Kidney (tissue), 14 donors: ENCODE results near the gene HPSE2. TPM values are rescaled to one million over a fixed set of nuclear protein-coding genes. Genes with fewer than 3 reads are reported as not detected.
A peak's percentile ranks its signal among the peaks of the same experiment; 100 is the strongest.

Source experiments
- DNase-seq, 5 donors: peaks; one replicate each; pipeline ENCODE4 v3.0.0-alpha.2; 2013 to 2020
- FAIRE-seq: peaks from 2 replicates; lab custom pipeline; 2012; peaks lifted over from hg19 to GRCh38; lab: Jason Lieb, UNC
- H3K27ac ChIP-seq, 2 donors: one replicate each; pipeline ENCODE4 v1.7.0; 2013; ENCODE audit warnings: low read depth in 2 of 2, low read length in 2 of 2, inconsistent platforms in 1 of 2
- H3K27me3 ChIP-seq: one replicate; pipeline ENCODE4 v1.7.1; 2013; ENCODE audit warnings: low read length, inconsistent platforms; ENCODE audit not compliant: control insufficient read depth, insufficient read depth
- H3K36me3 ChIP-seq, 3 donors: one replicate each; pipeline versions ENCODE4 v1.7.0 to v1.7.1; 2013; ENCODE audit warnings: low read length in 3 of 3, control low read depth in 1 of 3, inconsistent platforms in 1 of 3; ENCODE audit not compliant: insufficient read depth in 3 of 3, control insufficient read depth in 2 of 3
- H3K4me1 ChIP-seq, 3 donors: one replicate each; pipeline versions ENCODE4 v1.7.0 to v1.7.1; 2013; ENCODE audit warnings: low read length in 3 of 3, inconsistent platforms in 1 of 3, low read depth in 1 of 3; ENCODE audit not compliant: control insufficient read depth in 2 of 3, insufficient read depth in 2 of 3
- H3K4me3 ChIP-seq, 3 donors: one replicate each; pipeline versions ENCODE4 v1.7.0 to v1.8.1; 2013; ENCODE audit warnings: low read length in 3 of 3, control low read depth in 1 of 3, inconsistent platforms in 1 of 3
- H3K9ac ChIP-seq, 3 donors: one replicate each; pipeline versions ENCODE4 v1.7.0 to v1.7.1; 2013; ENCODE audit warnings: low read length in 3 of 3, control low read depth in 1 of 3, inconsistent platforms in 1 of 3
- H3K9me3 ChIP-seq, 3 donors: one replicate each; pipeline versions ENCODE4 v1.7.0 to v1.7.1; 2013; ENCODE audit warnings: low read length in 3 of 3, control low read depth in 1 of 3, inconsistent platforms in 1 of 3; ENCODE audit not compliant: control insufficient read depth in 2 of 3, insufficient read depth in 1 of 3
- CTCF ChIP-seq: IDR thresholded peaks from 3 replicates; pipeline ENCODE4 v1.5.1; 2012; ENCODE audit warnings: mild to moderate bottlenecking, moderate library complexity, borderline replicate concordance; ENCODE audit not compliant: insufficient read depth; ENCODE audit errors: extremely low read depth
- intact Hi-C: fragments of 100-400 bp; cut with DNase I; formaldehyde crosslinking; loops from one replicate; pipeline ENCODE4 v1.11.1; 2022
- polyA plus RNA-seq: library from polyadenylated mRNA; stranded (reverse); fragments of 350-450 nt; fragmentation: Illumina TruSeq; extraction: RNeasy Lipid Tissue Mini Kit (QIAGEN cat#74804); gene quantifications from one replicate; pipeline ENCODE4 v1.2.3, GENCODE V29; 2014; ENCODE audit warnings: low read depth, low replicate concordance; ENCODE audit not compliant: insufficient read depth
- total RNA-seq: library from RNA; stranded (reverse); fragmentation: NEBNext Ultra II Directional; extraction: Animal tissue kit (Norgen Biotek cat#: 25700); gene quantifications from one replicate; pipeline ENCODE4 v1.2.1, GENCODE V29; 2021
- donor health status: control.
- donor health status: control.
- donor health status: control.
- donor health status: control.
- donor health status: control.
- donor health status: DM: yes; HTN: yes; CAD: no.
- donor health status: Normal renal cell carcinoma (clear cell type).

HPSE2 gene
- total and polyA plus RNA-seq, 2 donors from 2014 or later: 1.4 to 3.0 TPM

GRCh38 chr10:99172128-99172738 lies 63.4 kb downstream of the HPSE2 start:
- no peaks in the 10 kb centered on the region for H3K9me3 ChIP-seq
- peak in 4 of 5 donors; percentile 35 to 79 (median 62) for DNase-seq
- no peak overlapping the region for H3K4me3 ChIP-seq
- no peak overlapping the region for H3K9ac ChIP-seq
- peak; percentile 34 for TF ChIP-seq CTCF
- no peaks in the 10 kb centered on the region for H3K27me3 ChIP-seq
- intact Hi-C loops: no loop called here
- H3K4me1 ChIP-seq: no peaks in the 10 kb centered on the region
- FAIRE-seq: no peak
- H3K27ac ChIP-seq: no peak overlapping the region
- no peaks in the 10 kb centered on the region for H3K36me3 ChIP-seq

- Histone ChIP-seq H3K9ac (no peak overlapping the region), H3K4me3 (no peak overlapping the region), H3K9me3 (no peaks in the 10 kb centered on the region), H3K27ac (no peak overlapping the region), H3K36me3 (no peaks in the 10 kb centered on the region), H3K4me1 (no peaks in the 10 kb centered on the region), H3K27me3 (no peaks in the 10 kb centered on the region)
- FAIRE-seq: no peak
- no peak for TF ChIP-seq CTCF
- intact Hi-C loops: no loop called here
- DNase-seq: peak in 1 of 5 donors; percentile 1
Observed at GRCh38 chr10:99170116-99170675, 65.5 kb downstream of the HPSE2 start.

- Histone ChIP-seq H3K9me3 (no peaks in the 10 kb centered on the region), H3K36me3 (no peaks in the 10 kb centered on the region), H3K4me3 (no peak overlapping the region), H3K27ac (no peak overlapping the region), H3K27me3 (no peaks in the 10 kb centered on the region), H3K4me1 (no peaks in the 10 kb centered on the region), H3K9ac (no peak overlapping the region)
- intact Hi-C loops: no loop called here
- no peak for TF ChIP-seq CTCF
- DNase-seq (no peak), FAIRE-seq (no peak)
Observed at GRCh38 chr10:99161165-99161564, 74.5 kb downstream of the HPSE2 start.

- no peaks in the 10 kb centered on the region for H3K36me3 ChIP-seq
- H3K9me3 ChIP-seq: no peaks in the 10 kb centered on the region
- no peak for DNase-seq
- no peak for TF ChIP-seq CTCF
- no peaks in the 10 kb centered on the region for H3K27me3 ChIP-seq
- no peak overlapping the region for H3K27ac ChIP-seq
- no peak overlapping the region for H3K4me3 ChIP-seq
- intact Hi-C loops: no loop called here
- no peak overlapping the region for H3K9ac ChIP-seq
- no peaks in the 10 kb centered on the region for H3K4me1 ChIP-seq
- no peak for FAIRE-seq
Observed at GRCh38 chr10:99143651-99144050, 92.0 kb downstream of the HPSE2 start.
